PC-3 (cell line): ENCODE measurements around the gene EPN2. TPM values are rescaled to one million over a fixed set of nuclear protein-coding genes. Genes with fewer than 3 reads are reported as not detected.

Experiments
- ATAC-seq: fragments of 200-7000 bp; cut with Tn5 transposase; 2 replicates; pipeline ENCODE4 v1.9.1; 2020; ENCODE audit warnings: mild to moderate bottlenecking, moderate library complexity
- BruUV-seq: library from RNA; stranded (reverse); fragments of 400-500 nt; replicated peaks from 2 replicates; lab custom pipeline; 2021; lab: Mats Ljungman, UMichigan
- CTCF ChIA-PET: fragments of 300-600 bp; sonication (Branson Sonifier 250); formaldehyde crosslinking; loops from one replicate; lab custom pipeline; 2022; ENCODE audit warnings: antibody characterized with exemption; lab: Charles Lee
- POLR2A ChIA-PET: fragments of 300-600 bp; sonication (Branson Sonifier 250); formaldehyde crosslinking; loops from one replicate; lab custom pipeline; 2022; ENCODE audit warnings: antibody characterized with exemption; ENCODE audit not compliant: unreplicated experiment; lab: Charles Lee
- DNase-seq: peaks from one replicate; pipeline ENCODE4 v3.0.0-alpha.2; 2015
- H2AFZ ChIP-seq: fragments of 300-600 bp; sonication (generic); 2 replicates; pipeline ENCODE4 v1.6.0; 2016; ENCODE audit warnings: antibody characterized with exemption, low read length
- H3F3A ChIP-seq: fragments of 300-600 bp; sonication (generic); one replicate; pipeline ENCODE4 v1.6.0; 2017; ENCODE audit warnings: antibody characterized with exemption, low read length, control low read depth, mild to moderate bottlenecking; ENCODE audit not compliant: unreplicated experiment
- H3K27ac ChIP-seq: fragments of 300-600 bp; sonication (generic); 2 replicates; pipeline ENCODE4 v1.5.1; 2016; ENCODE audit warnings: mild to moderate bottlenecking, low read length
- H3K27me3 ChIP-seq: fragments of 300-600 bp; sonication (generic); 2 replicates; pipeline ENCODE4 v1.6.1; 2016; ENCODE audit warnings: low read length, mixed read lengths
- H3K36me3 ChIP-seq: fragments of 300-600 bp; sonication (generic); 2 replicates; pipeline ENCODE4 v1.6.1; 2016; ENCODE audit warnings: low read depth, mixed run types, low read length, mixed read lengths
- H3K4me1 ChIP-seq: fragments of 300-600 bp; sonication (generic); 2 replicates; pipeline ENCODE4 v1.5.1; 2016; ENCODE audit warnings: low read length; ENCODE audit not compliant: insufficient read depth
- H3K4me2 ChIP-seq: fragments of 300-600 bp; sonication (generic); 2 replicates; pipeline ENCODE4 v1.6.0; 2016; ENCODE audit warnings: low read length
- H3K4me3 ChIP-seq: fragments of 300-600 bp; sonication (generic); 2 replicates; pipeline ENCODE4 v1.5.1; 2016; ENCODE audit warnings: mild to moderate bottlenecking, low read length, mixed read lengths
- H3K79me2 ChIP-seq: fragments of 300-600 bp; sonication (generic); 2 replicates; pipeline ENCODE4 v1.6.1; 2017; ENCODE audit warnings: low read length, mixed read lengths
- H3K9ac ChIP-seq: fragments of 300-600 bp; sonication (generic); 2 replicates; pipeline ENCODE4 v1.6.0; 2016; ENCODE audit warnings: mild to moderate bottlenecking, low read length
- H3K9me2 ChIP-seq: fragments of 300-600 bp; sonication (generic); replicated peaks from 2 replicates; pipeline ENCODE4 v1.6.1; 2016; ENCODE audit warnings: mixed run types, low read length, mixed read lengths
- H3K9me3 ChIP-seq: fragments of 300-600 bp; sonication (generic); 2 replicates; pipeline ENCODE4 v1.6.1; 2016; ENCODE audit warnings: low read length, mixed read lengths
- H4K20me1 ChIP-seq: fragments of 300-600 bp; sonication (generic); 2 replicates; pipeline ENCODE4 v1.6.1; 2016; ENCODE audit warnings: low read length, mixed read lengths
- CTCF ChIP-seq: fragments of 300-600 bp; sonication (generic); conservative IDR thresholded peaks from 2 replicates; pipeline ENCODE4 v1.5.1; 2017; ENCODE audit warnings: antibody characterized with exemption, low read depth, mild to moderate bottlenecking, low read length
- EZH2 ChIP-seq: fragments of 300-600 bp; sonication (generic); IDR thresholded peaks from one replicate; pipeline ENCODE4 v1.6.1; 2017; ENCODE audit warnings: antibody characterized with exemption, mild to moderate bottlenecking, low read length; ENCODE audit not compliant: unreplicated experiment
- EZH2phosphoT487 ChIP-seq: fragments of 300-600 bp; sonication (generic); IDR thresholded peaks from 2 replicates; pipeline ENCODE4 v1.6.1; 2018; ENCODE audit warnings: mild to moderate bottlenecking, antibody characterized with exemption, low read length, borderline replicate concordance
- intact Hi-C: fragments of 100-400 bp; cut with micrococcal nuclease; formaldehyde crosslinking; loops from 2 replicates; pipeline ENCODE4 v1.9.0; 2023
- total RNA-seq: library from RNA; depleted of rRNA; stranded (reverse); fragments of >200 nt; gene quantifications from 2 replicates; pipeline ENCODE4 v1.2.3, GENCODE V29; 2014

The EPN2 gene
- total RNA-seq, 1 experiment from 2014 or later, result 46.4 TPM

DNA sequence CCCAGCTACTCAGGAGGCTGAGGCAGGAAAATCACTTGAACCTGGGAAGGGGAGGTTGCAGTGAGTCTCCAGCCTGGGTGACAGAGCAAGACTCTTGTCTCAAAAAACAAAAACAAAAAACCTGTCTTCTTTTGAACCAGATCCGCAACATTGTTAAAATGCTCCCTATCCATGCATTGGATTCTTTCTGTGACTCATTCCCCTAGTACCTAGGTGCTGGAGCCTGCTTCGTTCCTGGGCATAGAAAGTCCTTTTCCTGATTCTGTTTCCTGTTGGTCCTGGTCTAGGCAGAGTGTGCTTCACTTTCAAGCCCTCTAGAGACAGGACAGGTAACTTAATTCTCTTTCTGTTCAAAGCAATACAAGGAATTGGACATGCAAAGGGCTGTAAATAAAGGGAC is 5.2 kb downstream of the EPN2 start:
- CTCF ChIA-PET, result no interaction called here
- no peak overlapping the region for H3K9ac ChIP-seq
- intact Hi-C loops, result no loop called here
- no peaks in the 10 kb centered on the region for H3K9me2 ChIP-seq
- ATAC-seq (peak; percentile 78), DNase-seq (peak; percentile 87)
- POLR2A ChIA-PET, result no interaction called here
- H3F3A ChIP-seq, result no peaks in the 10 kb centered on the region
- H3K27ac ChIP-seq, result peak overlapping the region; percentile 5; the same call in 1 of the 2 replicates
- no peak overlapping the region for H2AFZ ChIP-seq
- peaks cover 4% of the 10 kb centered on the region; the same call in 1 of the 2 replicates for H3K36me3 ChIP-seq
- H3K27me3 ChIP-seq, result no peaks in the 10 kb centered on the region
- peak overlapping the region; percentile 29 for H3K4me2 ChIP-seq
- peaks cover 95% of the 10 kb centered on the region for H3K79me2 ChIP-seq
- TF ChIP-seq EZH2phosphoT487 (no peak), EZH2 (no peak), CTCF (no peak; the same call in 1 of the 2 replicates)
- H3K4me1 ChIP-seq, result peaks cover 29% of the 10 kb centered on the region
- H3K4me3 ChIP-seq, result no peak overlapping the region
- no peaks in the 10 kb centered on the region for H3K9me3 ChIP-seq
- no TSS peak for BruUV-seq
- H4K20me1 ChIP-seq, result peaks cover 14% of the 10 kb centered on the region; the same call in 1 of the 2 replicates

GRCh38 chr17:19242926-19243325 is 5.8 kb downstream of the EPN2 start:
- POLR2A ChIA-PET, result no interaction called here
- H3K27ac ChIP-seq, result no peak overlapping the region

More at GRCh38 chr17:19242926-19243325, 5.8 kb downstream of the EPN2 start:
- BruUV-seq, result no TSS peak
- Histone ChIP-seq H2AFZ (no peak overlapping the region), H3K4me2 (peak overlapping the region; percentile 29; the same call in 1 of the 2 replicates), H3F3A (no peaks in the 10 kb centered on the region), H3K4me3 (no peak overlapping the region), H3K79me2 (peaks cover 95% of the 10 kb centered on the region), H3K36me3 (peaks cover 4% of the 10 kb centered on the region; the same call in 1 of the 2 replicates), H3K4me1 (peaks cover 35% of the 10 kb centered on the region), H3K9ac (no peak overlapping the region), H3K27me3 (no peaks in the 10 kb centered on the region), H3K9me3 (no peaks in the 10 kb centered on the region), H3K9me2 (no peaks in the 10 kb centered on the region), H4K20me1 (peaks cover 20% of the 10 kb centered on the region; the same call in 1 of the 2 replicates)
- no peak for ATAC-seq
- intact Hi-C loops, result no loop called here
- no peak for DNase-seq
- TF ChIP-seq EZH2phosphoT487, result no peak
- TF ChIP-seq CTCF, result no peak
- TF ChIP-seq EZH2, result no peak
- CTCF ChIA-PET, result no interaction called here
